ENCODE measurements around the gene CCL28. TPM values are rescaled to one million over a fixed set of nuclear protein-coding genes. Genes with fewer than 3 reads are reported as not detected.
"Not testable (repeated sequence)": the region's sequence is repeated elsewhere in the genome, so short reads cannot be mapped to it uniquely, and the experiment has no call there.

Gene CCL28
- total RNA-seq, 1 experiment from 2014 or later: 0.18 TPM

DNA sequence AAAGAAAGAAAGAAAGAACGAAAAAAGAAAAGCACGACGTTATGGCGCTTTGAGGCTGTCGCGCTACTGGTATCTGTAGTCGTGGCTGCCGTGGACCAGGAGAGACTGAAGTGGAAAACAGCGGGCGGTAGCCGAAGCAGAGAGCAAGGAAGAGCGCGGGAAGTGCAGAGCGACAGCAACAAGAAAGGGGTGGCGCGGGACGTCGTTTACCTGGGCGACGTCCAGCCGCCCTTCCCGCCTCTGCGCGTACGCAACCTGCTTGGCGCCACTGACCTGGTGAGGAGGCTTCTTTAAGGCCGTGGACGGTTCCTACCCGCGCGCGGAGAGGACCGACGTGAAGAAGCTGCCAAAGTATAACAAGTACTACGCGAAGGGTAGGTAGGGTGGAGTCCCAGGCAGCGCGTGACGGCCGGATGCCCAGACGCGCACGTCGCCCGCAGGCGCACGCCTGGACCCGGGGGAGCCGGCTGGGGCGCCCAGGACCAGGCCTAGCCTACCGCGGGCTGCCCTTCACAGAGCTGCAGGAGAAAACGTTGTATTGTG, 15.4 kb downstream of the CCL28 start:
- H3K36me3 ChIP-seq: no peaks in the 10 kb centered on the region
- DNase-seq (ENCODE audit: low read depth in 1 of 2, low spot score in 2 of 2): no peak
- 0 out of 2 replicates have a peak, but pooled peaks cover 3% of the 10 kb centered on the region for H3K4me1 ChIP-seq (replicated peaks)
- H3K27me3 ChIP-seq (replicated peaks): peaks cover 8% of the 10 kb centered on the region; the same call in 1 of the 2 replicates
- H3K27ac ChIP-seq: no peak overlapping the region
- H3K9me3 ChIP-seq (replicated peaks): no peaks in the 10 kb centered on the region
- H3K4me3 ChIP-seq: peak overlapping the region; percentile 22

DNA sequence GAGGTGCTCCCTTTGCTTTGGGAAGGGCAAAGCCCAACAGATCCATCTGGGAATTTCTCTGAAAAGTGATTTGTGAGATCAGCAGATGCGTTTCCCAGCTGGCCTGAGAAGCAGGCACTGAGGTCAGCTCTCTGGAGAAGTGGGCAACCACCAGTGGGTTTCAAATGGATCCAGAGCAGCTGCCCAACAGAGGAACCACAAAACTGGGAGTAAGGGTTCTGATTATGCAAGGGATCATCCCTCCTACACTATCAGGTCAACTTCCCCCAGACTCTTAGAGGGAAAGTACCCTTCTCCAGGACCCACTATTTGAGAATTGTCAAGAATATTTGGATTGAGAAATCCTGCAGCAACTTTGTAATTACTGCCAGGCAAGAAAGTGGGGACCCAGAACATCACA, 21.7 kb downstream of the CCL28 start:
- Histone ChIP-seq H3K9me3 (replicated peaks) (no peaks in the 10 kb centered on the region), H3K4me1 (replicated peaks) (no peaks in the 10 kb centered on the region), H3K27me3 (replicated peaks) (no peaks in the 10 kb centered on the region; the same call in 1 of the 2 replicates), H3K4me3 (no peak overlapping the region), H3K27ac (no peak overlapping the region), H3K36me3 (no peaks in the 10 kb centered on the region)
- DNase-seq (ENCODE audit: low read depth in 1 of 2, low spot score in 2 of 2): no peak

DNA sequence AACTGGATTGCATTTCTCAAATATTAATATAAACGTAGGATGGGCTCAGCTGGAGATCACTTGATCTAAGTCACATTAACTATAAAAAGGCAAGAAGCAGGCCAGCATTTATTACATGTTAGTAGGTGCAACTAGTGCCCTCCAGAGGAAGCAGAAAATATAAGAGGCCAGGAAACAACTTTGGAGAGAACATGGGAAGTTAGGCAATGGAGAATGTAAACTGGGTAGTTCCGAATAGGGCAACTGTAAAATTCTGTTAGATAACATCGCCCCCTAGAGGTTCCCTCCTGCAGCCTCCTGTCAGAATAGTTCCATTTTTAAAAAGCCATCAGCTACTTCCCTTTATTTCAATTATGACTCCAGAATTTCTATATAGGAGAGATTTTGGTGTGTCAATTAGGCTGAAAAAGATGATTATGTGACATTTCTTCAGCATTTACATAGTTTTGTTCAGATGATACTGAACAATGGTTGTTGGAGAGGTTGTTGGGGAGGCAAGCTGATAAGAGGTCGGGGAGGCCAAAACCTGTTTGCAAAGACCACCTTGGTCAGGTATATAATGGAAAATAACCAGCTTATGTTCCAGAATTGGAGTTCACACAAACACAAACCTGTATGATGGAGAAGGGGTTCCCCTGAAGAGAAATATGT, 22.4 kb downstream of the CCL28 start:
- Histone ChIP-seq H3K4me1 (replicated peaks) (no peaks in the 10 kb centered on the region), H3K36me3 (no peaks in the 10 kb centered on the region), H3K9me3 (replicated peaks) (no peaks in the 10 kb centered on the region), H3K27me3 (replicated peaks) (no peaks in the 10 kb centered on the region; the same call in 1 of the 2 replicates), H3K4me3 (no peak overlapping the region), H3K27ac (no peak overlapping the region)
- peak; percentile 51 to 57 for DNase-seq (ENCODE audit: low read depth in 1 of 2, low spot score in 2 of 2)

GRCh38 chr5:43386960-43387362, 25.2 kb downstream of the CCL28 start:
- no peaks in the 10 kb centered on the region for H3K9me3 ChIP-seq (replicated peaks)
- H3K27ac ChIP-seq: no peak overlapping the region
- no peak overlapping the region for H3K4me3 ChIP-seq
- H3K27me3 ChIP-seq (replicated peaks): no peaks in the 10 kb centered on the region
- no peaks in the 10 kb centered on the region for H3K4me1 ChIP-seq (replicated peaks)
- no peak for DNase-seq (ENCODE audit: low read depth in 1 of 2, low spot score in 2 of 2)
- no peaks in the 10 kb centered on the region for H3K36me3 ChIP-seq

DNA sequence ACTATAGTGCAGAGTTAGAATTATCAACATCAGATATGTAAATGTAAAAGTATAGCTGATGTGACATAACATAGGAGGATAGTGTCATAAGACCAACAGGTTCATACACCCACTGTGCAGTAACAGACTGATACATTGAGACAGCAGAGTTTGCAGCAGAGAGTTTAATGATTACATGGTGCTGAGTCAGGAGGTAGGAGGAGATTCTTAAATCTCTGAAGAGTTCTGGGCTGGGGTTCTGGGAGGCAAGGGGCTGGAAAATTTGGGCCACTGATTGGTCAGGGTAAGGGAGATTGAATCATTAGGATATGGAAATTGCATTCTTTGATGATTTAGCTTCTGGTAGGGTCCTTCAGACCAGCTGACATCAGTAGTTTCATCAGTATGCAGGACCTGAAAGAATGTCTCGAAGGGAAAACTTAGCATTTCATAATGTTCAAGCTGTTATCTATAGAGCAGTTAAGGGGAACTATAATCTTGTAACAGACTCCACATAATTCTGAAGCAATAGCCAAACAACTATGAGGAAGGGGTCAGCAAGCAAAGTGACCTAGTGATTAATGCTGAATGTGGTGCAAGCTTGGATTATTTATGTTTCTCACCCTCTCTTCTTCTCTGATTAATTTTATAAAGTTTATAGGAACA, 35.6 kb downstream of the CCL28 start:
- Histone ChIP-seq H3K4me1 (replicated peaks) (no peaks in the 10 kb centered on the region), H3K27me3 (replicated peaks) (no peaks in the 10 kb centered on the region), H3K4me3 (no peak overlapping the region), H3K9me3 (replicated peaks) (no peaks in the 10 kb centered on the region), H3K36me3 (no peaks in the 10 kb centered on the region), H3K27ac (no peak overlapping the region)
- no peak for DNase-seq (ENCODE audit: low read depth in 1 of 2, low spot score in 2 of 2)

GRCh38 chr5:43371821-43372220, 40.4 kb downstream of the CCL28 start:
- no peaks in the 10 kb centered on the region for H3K27me3 ChIP-seq (replicated peaks)
- H3K36me3 ChIP-seq: no peaks in the 10 kb centered on the region
- no peaks in the 10 kb centered on the region for H3K4me1 ChIP-seq (replicated peaks)
- DNase-seq (ENCODE audit: low read depth in 1 of 2, low spot score in 2 of 2): no peak
- H3K4me3 ChIP-seq: no peak overlapping the region
- no peak overlapping the region for H3K27ac ChIP-seq
- no peaks in the 10 kb centered on the region for H3K9me3 ChIP-seq (replicated peaks)

GRCh38 chr5:43370352-43370751, 41.8 kb downstream of the CCL28 start:
- Histone ChIP-seq H3K36me3 (no peaks in the 10 kb centered on the region), H3K4me3 (no peak overlapping the region), H3K9me3 (replicated peaks) (no peaks in the 10 kb centered on the region), H3K27me3 (replicated peaks) (no peaks in the 10 kb centered on the region), H3K27ac (no peak overlapping the region), H3K4me1 (replicated peaks) (no peaks in the 10 kb centered on the region)
- DNase-seq (ENCODE audit: low read depth in 1 of 2, low spot score in 2 of 2): no peak

DNA sequence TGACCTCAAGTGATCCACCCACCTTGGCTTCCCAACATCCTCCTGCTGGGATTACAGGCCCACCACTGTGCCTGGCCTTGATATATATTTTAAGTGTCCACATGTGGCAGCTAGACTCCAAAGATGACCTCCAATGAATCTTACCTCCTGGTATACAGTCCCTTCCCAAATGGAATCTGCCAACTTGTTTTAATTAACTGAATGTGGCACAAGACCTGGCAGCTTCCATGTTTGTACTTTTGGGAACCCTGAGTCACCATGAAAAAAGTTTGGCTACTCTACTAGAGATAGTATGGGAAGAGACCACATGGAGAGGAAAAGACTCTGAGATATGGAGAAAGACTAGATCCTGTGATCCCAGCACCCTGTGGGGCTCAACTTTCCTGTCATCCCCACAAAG, 42.5 kb downstream of the CCL28 start:
- no peak for DNase-seq (ENCODE audit: low read depth in 1 of 2, low spot score in 2 of 2)

GRCh38 chr5:43367909-43368669, 44.1 kb downstream of the CCL28 start:
- Histone ChIP-seq H3K9me3 (replicated peaks) (no peaks in the 10 kb centered on the region), H3K4me1 (replicated peaks) (no peaks in the 10 kb centered on the region), H3K36me3 (no peaks in the 10 kb centered on the region), H3K27ac (no peak overlapping the region), H3K27me3 (replicated peaks) (no peaks in the 10 kb centered on the region), H3K4me3 (no peak overlapping the region)
- no peak for DNase-seq (ENCODE audit: low read depth in 1 of 2, low spot score in 2 of 2)

More for the DNA sequence above, 42.5 kb downstream of the CCL28 start:
- no peaks in the 10 kb centered on the region for H3K36me3 ChIP-seq
- H3K4me1 ChIP-seq (replicated peaks): no peaks in the 10 kb centered on the region
- H3K4me3 ChIP-seq: no peak overlapping the region
- no peaks in the 10 kb centered on the region for H3K9me3 ChIP-seq (replicated peaks)
- H3K27me3 ChIP-seq (replicated peaks): no peaks in the 10 kb centered on the region
- H3K27ac ChIP-seq: no peak overlapping the region

DNA sequence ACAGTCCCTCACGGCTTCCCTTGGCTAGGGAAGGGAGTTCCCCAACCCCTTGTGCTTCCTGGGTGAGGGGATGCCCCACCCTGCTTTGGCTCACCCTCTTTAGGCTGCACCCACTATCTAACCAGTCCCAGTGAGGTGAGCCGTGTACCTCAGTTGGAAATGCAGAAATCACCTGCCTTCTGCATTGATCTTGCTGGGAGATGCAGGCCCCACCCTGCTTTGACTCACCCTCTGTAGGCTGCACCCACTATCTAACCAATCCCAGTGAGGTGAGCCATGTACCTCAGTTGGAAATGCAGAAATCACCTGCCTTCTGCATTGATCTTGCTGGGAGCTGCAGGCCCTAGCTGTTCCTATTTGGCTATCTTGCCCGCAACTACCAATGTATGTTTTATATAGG, 44.7 kb downstream of the CCL28 start:
- Histone ChIP-seq H3K9me3 (replicated peaks) (no peaks in the 10 kb centered on the region), H3K36me3 (no peaks in the 10 kb centered on the region), H3K27ac (no peak overlapping the region), H3K4me1 (replicated peaks) (no peaks in the 10 kb centered on the region), H3K4me3 (no peak overlapping the region), H3K27me3 (replicated peaks) (no peaks in the 10 kb centered on the region)
- DNase-seq (ENCODE audit: low read depth in 1 of 2, low spot score in 2 of 2): no peak

GRCh38 chr5:43366680-43367246, 45.4 kb downstream of the CCL28 start:
- H3K4me1 ChIP-seq (replicated peaks); H3K27ac ChIP-seq; H3K27me3 ChIP-seq (replicated peaks); H3K9me3 ChIP-seq (replicated peaks); H3K36me3 ChIP-seq; DNase-seq (ENCODE audit: low read depth in 1 of 2, low spot score in 2 of 2); H3K4me3 ChIP-seq: not testable (repeated sequence)

- not testable (repeated sequence) for H3K36me3 ChIP-seq; DNase-seq (ENCODE audit: low read depth in 1 of 2, low spot score in 2 of 2); H3K27ac ChIP-seq; H3K27me3 ChIP-seq (replicated peaks); H3K4me1 ChIP-seq (replicated peaks); H3K9me3 ChIP-seq (replicated peaks); H3K4me3 ChIP-seq
Measured at GRCh38 chr5:43365155-43365554, 47.0 kb downstream of the CCL28 start.

DNA sequence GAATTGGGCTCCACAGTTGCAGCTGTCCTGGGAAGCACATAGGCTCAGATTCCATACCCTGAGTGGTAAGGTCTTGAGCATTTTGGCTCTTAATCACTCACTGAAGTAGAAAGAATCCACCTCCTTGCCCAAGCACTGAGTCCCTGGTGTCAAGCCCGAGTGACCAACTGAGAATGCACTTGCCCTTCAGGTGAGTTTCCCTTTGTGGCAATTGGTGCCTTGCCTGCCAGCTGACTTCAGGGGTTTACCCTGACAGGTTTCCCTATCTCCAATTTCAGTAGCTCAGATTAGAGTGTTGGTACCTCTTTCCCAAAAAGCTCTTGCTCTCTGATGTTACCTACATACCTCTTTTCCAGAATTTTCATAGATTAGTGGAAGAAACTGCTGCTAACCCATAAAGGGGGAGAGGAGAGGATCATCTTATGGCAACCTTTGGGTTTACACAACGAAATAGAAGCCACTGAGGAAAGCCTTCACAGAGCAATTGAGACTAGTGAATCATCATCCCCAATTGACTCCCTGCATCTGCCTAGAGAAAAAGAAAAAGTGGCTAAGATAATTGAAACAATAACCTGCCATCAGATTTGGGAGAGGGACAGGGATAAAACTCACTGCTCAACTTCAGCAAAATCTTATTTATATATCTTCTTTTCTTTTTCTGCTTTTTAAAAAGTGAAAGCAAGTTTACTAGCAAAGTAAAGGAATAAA, 48.6 kb downstream of the CCL28 start:
- H3K9me3 ChIP-seq (replicated peaks): no peaks in the 10 kb centered on the region
- DNase-seq (ENCODE audit: low read depth in 1 of 2, low spot score in 2 of 2): no peak
- H3K36me3 ChIP-seq: no peaks in the 10 kb centered on the region
- H3K27ac ChIP-seq: no peak overlapping the region
- no peak overlapping the region for H3K4me3 ChIP-seq
- no peaks in the 10 kb centered on the region for H3K27me3 ChIP-seq (replicated peaks)
- no peaks in the 10 kb centered on the region for H3K4me1 ChIP-seq (replicated peaks)

Data from SJSA1 (cell line).